Measurements from ENCODE around the gene PEX14.

GRCh38 chr1:10664251-10664650, 189.5 kb downstream of the PEX14 start:
- TF ChIP-seq EZH2phosphoT487 (conservative IDR thresholded peaks at IDR 0.05; ENCODE audit: low read length) = no peak
- TF ChIP-seq CTCF (IDR thresholded peaks at IDR 0.05; ENCODE audit: insufficient read depth, low read length, poor library complexity, severe bottlenecking) = no peak
